Measurements from ENCODE around the gene CNTN1. TPM values are rescaled to one million over a fixed set of nuclear protein-coding genes. Genes with fewer than 3 reads are reported as not detected.

The CNTN1 gene
- total RNA-seq, 1 donor from 2014 or later, result not detected

DNA sequence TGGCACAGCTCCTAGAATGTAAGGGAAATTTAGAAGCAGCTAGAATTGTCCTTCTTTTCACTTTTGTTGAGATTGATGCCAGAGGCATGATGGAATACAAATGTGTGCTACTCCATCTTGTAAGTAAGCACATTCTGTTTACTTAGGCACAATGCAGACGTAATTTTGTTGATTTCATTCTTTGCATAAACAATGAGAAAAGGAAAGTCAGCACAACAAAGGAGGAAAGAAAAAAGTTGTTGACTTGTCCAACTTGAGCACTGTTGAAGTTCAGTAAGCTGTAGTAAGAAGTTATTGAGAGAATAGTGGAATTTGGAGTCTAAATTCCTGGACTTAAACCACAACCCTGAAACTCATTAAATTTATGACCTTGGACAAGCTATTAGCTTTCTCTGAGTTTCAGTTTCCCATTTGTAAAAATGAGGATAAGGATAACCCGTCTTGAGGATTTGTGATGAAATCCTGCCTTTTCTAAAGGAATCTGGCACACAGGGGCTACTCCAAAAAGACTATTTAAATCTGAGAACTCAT, 19.4 kb upstream of the CNTN1 start:
- H3K4me3 Mint-ChIP-seq, result no peak overlapping the region
- no peak overlapping the region for H3K27ac Mint-ChIP-seq
- no peaks in the 10 kb centered on the region for H3K9me3 Mint-ChIP-seq

DNA sequence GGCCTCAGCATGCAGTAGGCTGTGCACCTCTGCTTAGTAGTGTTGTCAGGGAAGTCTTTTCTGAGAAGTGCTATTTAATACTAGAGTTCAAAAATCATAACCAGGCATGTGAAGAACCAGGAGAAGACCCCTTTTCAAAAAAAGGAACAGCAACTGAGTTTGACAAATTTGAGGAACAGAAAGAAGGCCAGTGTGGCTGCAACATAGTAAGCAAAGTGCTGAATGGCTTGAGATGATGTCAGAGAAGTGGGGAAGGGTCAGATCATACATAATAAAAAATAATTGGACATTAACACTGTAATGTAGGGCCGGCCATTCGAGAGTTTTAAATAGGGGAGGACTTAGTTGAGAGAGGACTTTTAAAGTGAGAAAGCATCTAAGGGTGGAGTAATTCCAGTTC, 11.1 kb upstream of the CNTN1 start:
- Mint-ChIP-seq H3K4me3 (no peak overlapping the region), H3K27me3 (no peaks in the 10 kb centered on the region), H3K4me1 (no peaks in the 10 kb centered on the region), H3K36me3 (ENCODE audit: low read depth) (no peaks in the 10 kb centered on the region), H3K9me3 (no peaks in the 10 kb centered on the region), H3K27ac (no peak overlapping the region)
- intact Hi-C loops (cut with micrococcal nuclease), result no loop called here
- no peak for DNase-seq

More for the DNA sequence above, 19.4 kb upstream of the CNTN1 start:
- no peaks in the 10 kb centered on the region for H3K27me3 Mint-ChIP-seq
- intact Hi-C loops (cut with micrococcal nuclease), result no loop called here
- no peaks in the 10 kb centered on the region for H3K36me3 Mint-ChIP-seq (ENCODE audit: low read depth)
- no peak for DNase-seq
- H3K4me1 Mint-ChIP-seq, result no peaks in the 10 kb centered on the region

DNA sequence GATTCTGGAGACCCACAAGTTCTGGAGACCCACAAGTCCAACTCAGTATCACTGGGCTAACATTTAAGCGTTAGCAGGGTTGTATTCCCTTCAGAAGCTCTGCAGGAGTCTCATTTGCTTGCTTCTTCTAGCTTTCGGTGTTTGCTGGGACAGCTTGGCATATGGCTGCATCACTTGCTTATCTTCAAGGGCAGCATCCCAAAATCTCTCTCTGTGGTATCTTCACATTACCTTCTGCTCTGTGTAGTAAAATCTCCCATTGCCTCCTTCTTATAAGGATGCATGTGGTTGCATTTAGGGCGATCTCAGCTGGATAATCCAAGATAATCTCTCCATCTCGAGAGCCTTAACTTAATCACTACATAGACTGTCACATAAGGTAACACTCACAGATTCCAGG, 7.3 kb upstream of the CNTN1 start:
- intact Hi-C loops (cut with micrococcal nuclease), result no loop called here
- Mint-ChIP-seq H3K27ac (no peak overlapping the region), H3K27me3 (no peaks in the 10 kb centered on the region), H3K4me1 (no peaks in the 10 kb centered on the region), H3K4me3 (no peak overlapping the region), H3K9me3 (no peaks in the 10 kb centered on the region), H3K36me3 (ENCODE audit: low read depth) (no peaks in the 10 kb centered on the region)
- DNase-seq, result no peak

DNA sequence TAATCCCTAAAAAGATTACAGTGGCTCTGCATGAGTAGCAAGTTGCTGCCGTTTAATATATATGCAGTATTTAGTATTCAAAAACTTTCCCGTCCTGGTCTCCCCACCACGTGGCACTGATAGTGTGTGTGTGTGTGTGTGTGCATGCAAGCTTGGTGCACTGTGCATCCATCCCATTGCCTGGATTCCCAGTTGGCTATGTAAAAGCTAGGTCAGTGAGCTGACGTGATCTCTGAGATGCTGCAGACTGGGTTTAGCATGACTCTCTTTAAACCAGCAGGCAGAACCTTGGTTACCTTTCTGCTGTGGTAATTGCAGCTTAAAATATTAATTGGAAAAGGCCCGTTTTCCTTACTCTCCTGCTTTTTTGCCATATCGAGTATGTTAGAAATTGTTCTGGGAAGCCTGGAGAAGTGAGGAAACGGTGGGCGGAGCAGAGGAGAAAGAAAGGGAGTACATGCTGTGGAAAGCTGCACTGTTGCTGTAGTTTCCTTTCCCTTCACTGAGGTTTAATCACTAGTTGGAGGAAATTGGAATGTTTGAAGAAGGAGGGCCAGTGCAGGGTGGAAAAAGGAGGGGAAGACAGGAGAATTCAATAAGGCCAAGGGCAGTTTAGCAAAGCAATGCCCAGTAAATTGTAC, 4.0 kb upstream of the CNTN1 start:
- Mint-ChIP-seq H3K4me3 (no peak overlapping the region), H3K27ac (no peak overlapping the region), H3K36me3 (ENCODE audit: low read depth) (no peaks in the 10 kb centered on the region), H3K4me1 (no peaks in the 10 kb centered on the region), H3K9me3 (no peaks in the 10 kb centered on the region), H3K27me3 (peaks cover 13% of the 10 kb centered on the region)
- intact Hi-C loops (cut with micrococcal nuclease), result no loop called here
- DNase-seq, result no peak

DNA sequence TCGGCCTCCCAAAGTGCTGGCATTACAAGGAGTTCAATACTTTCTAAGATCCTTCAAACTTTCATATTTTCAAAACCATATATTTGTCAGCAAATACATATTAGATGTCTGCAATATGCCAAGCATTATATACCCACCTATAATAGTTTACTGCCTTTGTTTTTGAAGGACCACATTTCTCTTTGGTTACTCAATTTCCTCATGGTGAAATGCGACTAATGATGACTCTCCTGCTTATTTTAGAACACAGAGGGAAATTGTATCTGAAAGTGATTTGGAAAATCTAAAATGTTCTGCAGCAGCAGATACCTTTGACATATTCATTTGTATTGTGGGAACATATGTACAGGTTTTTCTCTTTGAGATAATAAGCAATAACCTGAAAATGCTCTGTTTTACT, 2.7 kb upstream of the CNTN1 start:
- H3K36me3 Mint-ChIP-seq (ENCODE audit: low read depth), result no peaks in the 10 kb centered on the region
- H3K4me3 Mint-ChIP-seq, result no peak overlapping the region
- no peaks in the 10 kb centered on the region for H3K4me1 Mint-ChIP-seq
- H3K27ac Mint-ChIP-seq, result no peak overlapping the region
- no peaks in the 10 kb centered on the region for H3K9me3 Mint-ChIP-seq
- H3K27me3 Mint-ChIP-seq, result peaks cover 22% of the 10 kb centered on the region
- intact Hi-C loops (cut with micrococcal nuclease), result no loop called here
- no peak for DNase-seq

DNA sequence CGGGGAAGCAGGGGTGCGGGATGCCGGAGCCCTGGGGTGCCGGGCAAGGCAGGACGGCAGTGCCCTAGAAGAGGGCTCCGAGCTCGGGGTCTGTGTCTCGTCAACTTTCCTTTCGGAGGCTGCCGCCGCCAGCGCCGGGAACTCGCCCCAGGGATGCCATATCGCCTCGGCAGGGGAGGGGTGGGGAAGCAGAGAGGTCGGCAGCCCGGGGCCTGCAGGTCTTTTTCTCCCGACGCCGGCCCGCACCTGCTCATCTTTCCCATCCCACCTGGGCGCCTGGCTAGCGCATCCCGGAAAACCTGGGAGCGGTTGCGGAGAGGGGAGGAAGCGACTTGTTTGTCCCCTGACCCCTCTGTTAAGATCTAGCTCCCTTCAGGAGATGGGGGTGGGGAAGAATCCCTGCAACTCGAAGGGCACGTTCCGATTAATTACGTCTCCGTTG, 547 bp downstream of the CNTN1 start:
- Mint-ChIP-seq H3K9me3 (no peaks in the 10 kb centered on the region), H3K27me3 (peaks cover 27% of the 10 kb centered on the region), H3K36me3 (ENCODE audit: low read depth) (no peaks in the 10 kb centered on the region), H3K4me1 (no peaks in the 10 kb centered on the region), H3K27ac (no peak overlapping the region), H3K4me3 (no peak overlapping the region)
- DNase-seq, result no peak
- intact Hi-C loops (cut with micrococcal nuclease), result no loop called here

DNA sequence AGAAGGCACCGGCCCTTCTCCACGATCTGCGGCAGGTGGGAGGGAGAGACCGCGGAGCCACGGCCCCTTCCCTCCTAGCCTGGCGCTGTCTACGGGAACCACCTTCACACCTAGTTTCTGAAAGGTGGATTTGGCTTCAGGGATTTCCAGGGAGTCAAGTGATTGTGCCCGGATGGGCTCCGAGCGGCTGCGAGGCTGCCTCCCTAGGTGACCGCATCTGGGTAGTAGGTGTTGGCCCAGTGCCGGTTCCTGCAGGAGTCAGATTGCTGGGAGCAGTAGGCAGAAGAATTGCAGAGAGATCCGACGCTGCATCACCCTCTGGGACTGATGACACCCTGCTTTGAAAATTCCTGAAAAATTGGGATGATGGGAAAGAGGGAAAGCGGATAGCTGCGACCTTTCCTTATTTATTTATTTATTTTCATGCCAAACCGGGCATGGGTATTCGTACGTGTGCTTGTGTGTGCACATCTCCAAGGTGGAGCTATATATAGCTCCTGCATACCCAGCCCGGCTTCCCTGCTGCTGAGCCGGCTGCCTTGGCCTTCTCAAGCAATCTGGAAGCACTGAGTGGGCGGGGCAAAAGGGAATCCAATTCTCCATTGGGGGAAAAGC, 1.1 kb downstream of the CNTN1 start:
- Mint-ChIP-seq H3K36me3 (ENCODE audit: low read depth) (no peaks in the 10 kb centered on the region), H3K4me1 (no peaks in the 10 kb centered on the region), H3K27ac (no peak overlapping the region), H3K4me3 (no peak overlapping the region), H3K9me3 (no peaks in the 10 kb centered on the region), H3K27me3 (peaks cover 27% of the 10 kb centered on the region)
- intact Hi-C loops (cut with micrococcal nuclease), result no loop called here
- DNase-seq, result no peak

DNA sequence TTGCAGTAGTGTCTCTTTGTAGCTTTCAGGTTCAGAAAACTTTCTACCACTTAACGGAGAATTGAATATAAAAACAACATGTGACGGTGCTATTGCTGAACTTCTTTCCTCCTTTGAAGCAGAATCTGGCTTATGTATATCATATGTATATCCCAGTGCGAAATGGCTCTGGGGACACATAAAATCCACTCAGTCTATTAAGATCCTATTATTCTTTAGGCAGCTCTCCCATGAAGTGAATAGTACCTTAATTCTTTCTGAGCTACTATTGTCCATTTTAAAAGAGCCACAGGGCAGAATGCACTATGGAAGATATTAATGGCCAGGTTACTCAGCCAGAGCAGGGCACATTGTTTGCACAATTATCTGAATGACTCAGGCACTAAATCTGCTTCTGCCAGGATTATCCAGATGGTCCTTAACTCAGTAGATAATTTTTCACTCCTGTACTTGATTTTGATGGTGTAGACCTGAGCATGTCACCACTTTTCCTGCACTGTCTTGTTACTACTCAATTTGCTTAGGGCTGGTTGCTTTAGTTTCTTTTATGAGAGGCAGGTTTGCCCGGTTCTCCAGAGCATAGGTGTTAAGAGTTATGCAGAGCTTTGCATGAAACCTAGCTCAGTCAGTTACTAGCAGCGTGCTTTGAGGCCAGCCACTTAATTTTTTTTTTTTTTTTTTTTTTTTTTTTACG, 5.5 kb downstream of the CNTN1 start:
- Mint-ChIP-seq H3K9me3 (no peaks in the 10 kb centered on the region), H3K27me3 (peaks cover 15% of the 10 kb centered on the region), H3K4me1 (no peaks in the 10 kb centered on the region), H3K36me3 (ENCODE audit: low read depth) (no peaks in the 10 kb centered on the region), H3K27ac (no peak overlapping the region), H3K4me3 (no peak overlapping the region)
- intact Hi-C loops (cut with micrococcal nuclease), result no loop called here
- no peak for DNase-seq

DNA sequence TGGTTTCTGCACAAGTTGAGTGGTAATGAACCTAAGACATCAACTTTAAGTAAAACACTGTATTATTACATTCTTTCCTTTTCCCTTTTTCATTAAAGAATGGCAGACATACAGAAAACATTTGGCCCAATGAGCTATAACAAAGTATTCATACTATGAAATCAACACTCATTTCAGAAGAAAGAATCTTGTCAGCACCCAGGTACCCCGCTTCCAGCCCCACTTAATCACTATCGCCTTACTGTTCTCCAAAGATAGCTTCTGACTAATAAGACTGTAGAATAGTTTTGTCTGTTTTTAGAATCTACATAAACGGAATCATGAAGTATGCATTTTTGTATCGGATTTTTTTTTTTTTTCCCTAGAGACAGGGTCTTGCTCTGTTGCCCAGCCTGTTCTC, 9.5 kb downstream of the CNTN1 start:
- intact Hi-C loops (cut with micrococcal nuclease), result no loop called here
- Mint-ChIP-seq H3K9me3 (no peaks in the 10 kb centered on the region), H3K27me3 (no peaks in the 10 kb centered on the region), H3K4me1 (no peaks in the 10 kb centered on the region), H3K4me3 (no peak overlapping the region), H3K36me3 (ENCODE audit: low read depth) (no peaks in the 10 kb centered on the region), H3K27ac (no peak overlapping the region)
- DNase-seq, result no peak

DNA sequence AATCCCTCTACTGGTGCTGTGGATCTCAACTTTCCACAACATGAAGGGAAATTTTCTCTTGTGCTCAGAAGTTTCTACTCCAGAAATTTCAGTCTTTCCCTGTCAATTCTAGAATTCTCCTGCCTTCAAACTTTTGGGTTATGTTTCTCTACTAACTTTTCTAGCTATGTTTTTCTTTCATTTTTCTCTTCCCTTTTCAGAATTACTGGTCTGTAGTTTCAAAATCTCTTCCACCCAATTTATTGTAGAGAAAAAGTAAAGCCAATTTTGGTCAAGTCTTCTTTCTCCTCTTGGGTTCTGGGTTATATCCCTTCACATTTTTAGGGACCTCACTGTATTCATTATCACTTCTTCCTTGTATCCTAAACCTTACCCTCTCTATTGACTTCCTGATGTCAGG, 18.9 kb downstream of the CNTN1 start:
- Mint-ChIP-seq H3K36me3 (ENCODE audit: low read depth) (no peaks in the 10 kb centered on the region), H3K4me3 (no peak overlapping the region), H3K27ac (no peak overlapping the region), H3K9me3 (no peaks in the 10 kb centered on the region), H3K4me1 (no peaks in the 10 kb centered on the region), H3K27me3 (no peaks in the 10 kb centered on the region)
- intact Hi-C loops (cut with micrococcal nuclease), result no loop called here
- DNase-seq, result no peak

DNA sequence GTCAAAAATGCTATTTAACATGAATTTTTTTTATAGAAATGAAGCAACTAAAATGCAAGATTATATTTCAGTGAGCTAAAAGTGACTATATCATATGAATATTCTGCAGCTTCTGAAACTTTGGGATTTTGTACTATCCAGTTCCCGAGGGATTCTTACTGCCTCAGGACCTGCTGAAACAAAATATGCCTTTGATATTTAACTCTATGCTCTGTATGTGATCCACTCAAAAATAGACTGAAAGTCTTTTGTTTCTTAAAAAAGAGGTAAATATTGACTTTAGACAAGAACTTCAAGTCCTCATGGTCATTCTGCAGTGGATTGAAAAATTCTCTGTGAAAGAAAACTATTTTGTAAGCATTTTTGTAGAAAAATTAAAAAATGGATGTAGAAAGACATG, 22.4 kb downstream of the CNTN1 start:
- no peak for DNase-seq
- H3K27ac Mint-ChIP-seq, result no peak overlapping the region
- H3K27me3 Mint-ChIP-seq, result no peaks in the 10 kb centered on the region
- H3K9me3 Mint-ChIP-seq, result no peaks in the 10 kb centered on the region
- no peaks in the 10 kb centered on the region for H3K36me3 Mint-ChIP-seq (ENCODE audit: low read depth)
- H3K4me3 Mint-ChIP-seq, result no peak overlapping the region
- H3K4me1 Mint-ChIP-seq, result no peaks in the 10 kb centered on the region
- intact Hi-C loops (cut with micrococcal nuclease), result no loop called here

DNA sequence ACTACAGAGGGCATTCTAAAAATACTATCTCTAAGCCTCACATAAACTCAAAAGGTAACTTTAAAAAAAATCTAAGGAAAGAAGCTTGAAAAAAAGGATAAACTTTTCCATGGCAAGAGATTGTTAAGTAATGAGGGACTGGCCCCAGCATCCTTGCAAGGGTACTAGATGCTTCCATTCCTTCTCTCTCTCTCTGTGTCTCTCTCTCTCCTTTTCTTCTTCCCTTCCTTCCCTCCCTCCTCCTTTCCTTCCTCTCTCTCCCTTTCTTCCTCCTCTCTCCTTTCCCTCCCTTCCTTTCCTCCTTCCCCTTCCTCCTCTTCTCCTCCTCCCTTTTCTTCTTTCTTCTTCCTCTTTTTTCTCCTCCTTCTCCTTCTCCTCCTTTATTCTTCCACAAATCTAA, 23.8 kb downstream of the CNTN1 start:
- H3K36me3 Mint-ChIP-seq (ENCODE audit: low read depth), result no peaks in the 10 kb centered on the region
- no peaks in the 10 kb centered on the region for H3K9me3 Mint-ChIP-seq
- no peaks in the 10 kb centered on the region for H3K27me3 Mint-ChIP-seq
- DNase-seq, result no peak
- no peak overlapping the region for H3K4me3 Mint-ChIP-seq
- no peak overlapping the region for H3K27ac Mint-ChIP-seq
- H3K4me1 Mint-ChIP-seq, result no peaks in the 10 kb centered on the region
- intact Hi-C loops (cut with micrococcal nuclease), result no loop called here

DNA sequence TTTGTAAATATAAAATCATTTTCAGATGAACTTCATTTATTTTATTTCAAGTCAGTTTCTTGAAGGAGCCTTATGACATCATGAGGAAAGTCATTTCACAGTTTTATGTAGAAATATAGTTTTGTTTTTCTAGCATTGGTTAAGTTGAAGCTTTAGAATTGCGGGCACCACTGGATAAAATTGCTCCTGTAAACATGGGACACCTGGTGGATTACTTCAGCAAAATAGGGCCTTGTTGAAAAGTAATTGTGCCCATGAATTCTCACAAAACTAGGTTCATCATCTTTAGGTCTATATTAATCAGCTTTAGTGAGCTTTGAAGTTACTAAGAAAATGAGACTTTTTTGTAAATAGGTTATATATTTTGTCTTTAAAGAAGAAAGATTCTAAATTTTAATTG, 25.3 kb downstream of the CNTN1 start:
- Mint-ChIP-seq H3K9me3 (no peaks in the 10 kb centered on the region), H3K4me3 (no peak overlapping the region), H3K27me3 (no peaks in the 10 kb centered on the region), H3K36me3 (ENCODE audit: low read depth) (no peaks in the 10 kb centered on the region), H3K27ac (no peak overlapping the region), H3K4me1 (no peaks in the 10 kb centered on the region)
- intact Hi-C loops (cut with micrococcal nuclease), result no loop called here
- DNase-seq, result no peak

DNA sequence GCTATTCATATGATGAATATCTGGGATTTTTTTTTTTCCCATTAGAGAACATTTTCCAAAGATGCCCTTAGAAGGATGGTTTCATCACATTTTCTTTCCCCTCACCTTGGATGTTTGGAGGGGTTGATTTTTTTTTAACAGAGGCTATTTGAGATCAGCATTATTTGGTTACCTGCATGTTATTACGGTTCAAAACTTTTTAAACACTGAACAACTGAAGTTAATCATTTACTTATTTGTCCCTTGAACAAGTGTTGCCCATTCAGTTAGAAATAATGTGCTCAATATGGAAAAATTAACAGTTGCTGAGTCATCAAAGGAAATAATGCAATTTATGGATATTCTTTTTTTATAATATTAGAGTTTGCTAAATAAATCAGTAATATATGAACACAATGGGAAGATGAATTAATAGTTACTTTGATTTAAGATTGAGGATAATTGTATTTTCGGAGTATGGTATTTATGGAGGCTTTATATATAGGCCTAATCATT, 26.7 kb downstream of the CNTN1 start:
- no peak overlapping the region for H3K27ac Mint-ChIP-seq
- H3K27me3 Mint-ChIP-seq, result no peaks in the 10 kb centered on the region
- H3K4me3 Mint-ChIP-seq, result no peak overlapping the region
- DNase-seq, result no peak
- no peaks in the 10 kb centered on the region for H3K36me3 Mint-ChIP-seq (ENCODE audit: low read depth)
- no peaks in the 10 kb centered on the region for H3K4me1 Mint-ChIP-seq
- H3K9me3 Mint-ChIP-seq, result no peaks in the 10 kb centered on the region
- intact Hi-C loops (cut with micrococcal nuclease), result no loop called here
